HG03135 (cell line): ENCODE results near the gene ORMDL3.
"Not testable (repeated sequence)": the region's sequence is repeated elsewhere in the genome, so short reads cannot be mapped to it uniquely, and the experiment has no call there.

Experiments used
- ATAC-seq: cut with Tn5 transposase; IDR thresholded peaks from one replicate; pipeline ENCODE4 v1.9.1; 2021; ENCODE audit warnings: mild to moderate bottlenecking, moderate library complexity; ENCODE audit not compliant: unreplicated experiment

Gene ORMDL3

GRCh38 chr17:39950871-39951348 is 23.5 kb upstream of the ORMDL3 start:
- no peak for ATAC-seq

DNA sequence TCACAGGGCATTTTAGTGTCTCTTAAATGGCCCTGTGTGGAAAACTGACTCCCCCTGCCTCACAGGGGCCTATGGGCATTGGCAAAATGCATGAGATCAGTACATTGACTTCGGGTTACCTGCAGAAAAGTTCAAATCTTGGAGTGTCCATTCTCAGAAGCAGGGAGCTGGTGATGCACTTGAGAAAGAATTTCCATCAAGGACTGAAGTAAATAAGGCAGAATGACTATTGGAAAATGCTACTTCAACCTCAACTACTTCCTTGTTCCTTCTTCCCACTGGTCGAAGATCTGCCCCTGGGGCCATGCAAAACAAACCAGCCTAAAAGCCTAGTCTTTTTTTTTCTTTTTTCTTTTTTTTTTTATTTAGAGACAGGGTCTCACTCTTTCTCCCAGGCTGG is 21.6 kb upstream of the ORMDL3 start:
- no peak for ATAC-seq

DNA sequence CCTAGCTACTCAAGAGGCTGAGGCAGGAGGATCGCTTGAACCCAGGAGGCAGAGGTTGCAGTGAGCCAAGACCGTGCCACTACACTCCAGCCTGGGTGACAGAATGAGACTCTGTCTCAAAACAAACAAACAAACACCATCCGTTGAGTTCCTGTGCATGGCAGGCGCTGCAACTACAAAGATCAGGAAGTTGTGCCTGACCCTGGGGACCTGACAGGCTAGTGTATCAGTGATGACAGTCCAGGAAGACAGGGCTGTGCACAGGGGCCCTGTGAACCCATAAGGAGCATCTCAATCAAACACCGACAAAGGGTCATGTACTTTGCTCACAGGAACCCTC is 21.1 kb upstream of the ORMDL3 start:
- not testable (repeated sequence) for ATAC-seq

DNA sequence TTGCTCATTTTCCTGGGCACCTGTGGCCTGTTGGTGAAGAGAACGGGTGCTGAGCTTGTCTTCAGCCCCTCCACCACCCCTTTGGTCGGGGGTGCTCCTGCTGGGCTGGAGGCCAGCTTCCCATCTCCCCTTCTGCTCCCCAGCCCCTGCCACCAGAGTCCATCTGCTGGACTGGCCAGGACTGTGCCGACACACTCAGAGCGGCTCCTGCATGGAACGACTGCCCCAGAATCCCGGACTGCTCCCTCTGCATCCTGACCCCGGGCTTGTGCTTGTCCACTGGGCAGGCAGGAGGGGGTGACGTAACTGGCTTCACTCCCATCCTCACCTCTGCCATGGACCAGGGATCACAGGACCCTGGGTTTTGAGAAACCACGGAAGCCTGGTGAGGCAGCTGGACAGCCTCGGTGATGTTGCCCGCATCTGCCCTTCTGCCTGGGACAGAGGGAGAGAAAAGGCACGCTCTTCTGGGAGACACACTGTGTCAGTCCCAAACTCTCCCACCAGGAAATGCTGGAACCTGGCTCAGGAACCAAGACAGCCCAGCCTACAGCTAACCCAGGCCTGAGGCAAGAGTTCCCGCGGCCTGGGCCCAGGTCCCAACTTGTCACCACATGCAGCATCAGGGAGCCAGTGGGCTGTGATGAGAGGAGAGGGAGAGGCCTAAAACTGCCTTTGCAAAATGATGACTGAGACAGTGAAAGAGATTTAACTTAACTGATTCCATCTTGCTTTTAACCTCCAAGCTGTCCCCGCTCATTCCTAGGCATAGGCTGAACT is 19.3 kb upstream of the ORMDL3 start:
- no peak for ATAC-seq

GRCh38 chr17:39944393-39944711 is 17.0 kb upstream of the ORMDL3 start:
- ATAC-seq: no peak

- no peak for ATAC-seq
Observed at GRCh38 chr17:39943702-39944392, 16.4 kb upstream of the ORMDL3 start.

DNA sequence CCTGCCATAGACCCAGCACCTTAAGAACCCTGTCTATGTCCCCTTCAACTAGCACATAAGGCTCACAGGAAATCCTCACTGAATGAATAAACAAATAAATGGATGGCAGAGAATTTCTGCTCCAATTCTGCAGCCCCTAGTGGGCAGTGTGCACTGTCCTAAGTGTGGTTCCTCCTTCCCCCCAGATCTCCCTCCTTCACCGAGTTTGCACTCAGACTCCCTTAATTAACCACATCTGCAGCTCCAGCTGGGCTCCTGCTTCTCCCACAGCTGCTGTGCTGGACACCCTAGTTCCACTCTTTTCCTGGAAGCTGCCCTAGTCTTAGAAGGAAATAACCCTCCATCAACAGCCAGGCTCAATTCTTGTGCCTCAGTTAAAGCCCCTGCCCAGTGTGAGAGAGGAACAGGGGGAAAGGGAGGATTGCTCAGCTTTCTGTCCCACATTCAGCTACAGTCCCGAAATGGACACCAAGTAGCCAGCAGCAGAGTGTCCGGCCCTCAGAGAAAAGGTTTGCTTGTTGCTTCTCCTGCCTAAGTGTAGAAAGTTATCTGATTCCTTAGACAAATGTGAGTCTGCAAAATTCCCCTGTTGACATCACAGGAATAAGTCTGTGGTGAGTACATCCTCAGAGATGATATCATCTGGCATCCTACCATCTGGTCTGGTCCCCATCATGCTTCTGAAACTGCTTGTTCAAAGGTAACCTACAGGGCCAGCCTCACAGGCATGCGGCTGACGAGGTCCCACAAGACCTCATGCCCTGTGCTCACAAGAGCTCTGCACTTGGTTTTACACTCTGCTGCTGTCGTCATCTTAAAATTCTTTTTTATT is 12.4 kb upstream of the ORMDL3 start:
- ATAC-seq: peak; percentile 57

GRCh38 chr17:39939106-39939505 is 11.7 kb upstream of the ORMDL3 start:
- no peak for ATAC-seq

DNA sequence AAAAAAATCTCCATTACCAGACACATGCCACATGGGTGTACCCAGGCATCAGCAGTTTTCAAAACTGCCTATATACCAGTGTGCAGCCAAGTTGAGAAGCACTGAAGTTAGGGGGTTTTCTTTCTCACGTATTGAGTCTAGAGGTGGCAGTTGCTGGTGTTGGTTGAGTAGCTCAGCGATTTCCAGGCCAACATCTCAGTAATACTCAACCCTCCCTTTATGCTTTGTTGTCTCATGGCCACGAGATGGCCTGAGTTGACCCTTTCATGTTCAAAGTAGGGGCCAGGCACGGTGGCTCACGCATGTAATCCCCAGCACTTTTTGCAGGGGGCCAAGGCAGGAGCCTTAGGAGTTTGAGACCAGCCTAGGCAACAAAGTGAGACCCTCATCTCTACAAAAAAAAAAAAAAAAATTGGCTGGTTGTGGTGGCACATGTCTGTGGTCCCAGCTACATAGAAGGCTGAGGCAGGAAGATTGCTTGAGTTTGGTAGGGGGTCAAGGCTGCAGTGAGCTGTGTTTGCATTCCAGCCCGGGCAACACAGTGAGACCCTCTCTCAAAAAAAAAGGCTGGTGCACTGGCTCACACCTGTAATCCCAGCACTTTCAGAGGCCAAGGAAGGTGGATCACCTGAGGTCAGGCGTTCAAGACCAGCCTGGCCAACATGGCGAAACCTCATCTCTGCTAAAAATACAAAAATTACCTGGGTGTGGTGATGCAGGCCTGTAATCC is 10.9 kb upstream of the ORMDL3 start:
- no peak for ATAC-seq

- ATAC-seq: no peak
Observed at GRCh38 chr17:39937447-39937846, 10.0 kb upstream of the ORMDL3 start.

- no peak for ATAC-seq
Observed at GRCh38 chr17:39935909-39936308, 8.5 kb upstream of the ORMDL3 start.

GRCh38 chr17:39934324-39934723 is 6.9 kb upstream of the ORMDL3 start:
- no peak for ATAC-seq

- ATAC-seq: no peak
Observed at GRCh38 chr17:39933912-39934311, 6.5 kb upstream of the ORMDL3 start.

- ATAC-seq: no peak
Observed at GRCh38 chr17:39929646-39930407, 2.4 kb upstream of the ORMDL3 start.

DNA sequence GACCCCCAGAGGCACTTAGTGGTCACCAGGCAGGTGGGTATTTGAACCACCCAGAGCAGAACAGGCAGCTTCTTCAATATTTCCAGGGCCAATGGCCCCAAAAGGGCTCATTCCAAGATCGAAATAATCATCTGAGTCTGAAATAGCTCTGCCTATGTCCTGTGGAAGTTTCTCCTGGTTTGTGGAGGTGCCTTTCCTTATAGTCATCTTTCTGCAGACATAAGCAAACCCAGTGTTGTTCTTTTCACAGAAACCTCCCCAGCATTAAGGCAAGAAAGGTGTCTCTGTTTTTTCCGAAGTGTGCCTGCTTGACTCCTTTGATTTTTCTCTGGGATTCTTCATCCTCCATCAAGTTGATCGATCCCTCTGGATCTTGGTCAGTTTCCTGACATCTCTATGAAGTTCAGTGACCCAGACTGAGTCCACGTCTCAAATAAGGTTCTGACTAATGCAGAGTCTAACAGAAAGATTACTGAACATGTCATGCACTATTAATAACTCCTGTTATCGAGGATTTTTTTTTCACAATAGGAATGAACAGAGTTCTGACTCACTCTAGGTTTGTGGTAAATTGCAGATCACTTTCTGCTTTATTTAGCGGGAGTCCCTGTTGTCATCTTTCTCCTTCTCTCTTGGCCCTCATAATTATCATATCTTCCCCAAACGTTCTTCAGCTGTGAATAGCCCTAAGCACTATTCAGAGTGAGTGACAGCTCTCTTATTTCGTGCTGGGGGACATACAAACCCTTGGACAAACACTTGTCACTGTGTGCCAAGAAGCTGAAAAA is 1.7 kb upstream of the ORMDL3 start:
- ATAC-seq: no peak

- ATAC-seq: peak; percentile 15
Observed at GRCh38 chr17:39927929-39928857, 792 bp upstream of the ORMDL3 start.

GRCh38 chr17:39926588-39927100 is 757 bp downstream of the ORMDL3 start:
- ATAC-seq: peak; percentile 22

GRCh38 chr17:39926135-39926587 is 1.2 kb downstream of the ORMDL3 start:
- no peak for ATAC-seq
